Activated CD8-positive, alpha-beta T cell treated with anti-CD3 and anti-CD28 coated beads for 36 hours (primary cell): ENCODE data around the gene RALGAPA1. TPM values are rescaled to one million over a fixed set of nuclear protein-coding genes. Genes with fewer than 3 reads are reported as not detected.

ENCODE experiments used
- ATAC-seq: fragments of 200-7000 bp; cut with Tn5 transposase; one replicate; pipeline ENCODE4 v1.10.0; 2021; ENCODE audit warnings: mild to moderate bottlenecking, moderate library complexity
- CTCF ChIA-PET: fragments of 350-600 bp; sonication (Branson Sonifier 250); formaldehyde crosslinking; loops from one replicate; lab custom pipeline; 2021; ENCODE audit warnings: antibody characterized with exemption; lab: Charles Lee
- POLR2A ChIA-PET: fragments of 350-600 bp; sonication (Branson Sonifier 250); formaldehyde crosslinking; loops from one replicate; lab custom pipeline; 2021; ENCODE audit warnings: antibody characterized with exemption; lab: Charles Lee
- DNase-seq: peaks from one replicate; pipeline ENCODE4 v3.0.0-alpha.2; 2020
- H3K27ac Mint-ChIP-seq: one replicate; pipeline ENCODE4 v1.8.0; 2021; ENCODE audit warnings: mild to moderate bottlenecking, mixed read lengths
- H3K27me3 Mint-ChIP-seq: one replicate; pipeline ENCODE4 v1.8.0; 2021; ENCODE audit warnings: mixed read lengths
- H3K36me3 Mint-ChIP-seq: one replicate; pipeline ENCODE4 v1.8.0; 2021; ENCODE audit warnings: low read depth, mixed read lengths
- H3K4me1 Mint-ChIP-seq: one replicate; pipeline ENCODE4 v1.8.0; 2021; ENCODE audit warnings: low read depth, mixed read lengths
- H3K4me3 Mint-ChIP-seq: one replicate; pipeline ENCODE4 v1.8.0; 2021; ENCODE audit warnings: mild to moderate bottlenecking, moderate library complexity, mixed read lengths
- H3K9me3 Mint-ChIP-seq: one replicate; pipeline ENCODE4 v1.8.0; 2021; ENCODE audit warnings: mixed read lengths
- CTCF ChIP-seq: fragments of 200-600 bp; IDR thresholded peaks from one replicate; pipeline ENCODE4 v1.8.0; 2022; ENCODE audit warnings: antibody characterized with exemption, mild to moderate bottlenecking
- intact Hi-C: fragments of 100-400 bp; cut with micrococcal nuclease; formaldehyde crosslinking; loops from one replicate; pipeline ENCODE4 v1.10.0; 2022
- total RNA-seq, 2 experiments: library from RNA; stranded (reverse); gene quantifications; one replicate each; pipeline ENCODE4 v1.2.3, GENCODE V29; 2021

The RALGAPA1 gene
- total RNA-seq, 2 experiments from 2014 or later, result 23.7 to 26.5 TPM

DNA sequence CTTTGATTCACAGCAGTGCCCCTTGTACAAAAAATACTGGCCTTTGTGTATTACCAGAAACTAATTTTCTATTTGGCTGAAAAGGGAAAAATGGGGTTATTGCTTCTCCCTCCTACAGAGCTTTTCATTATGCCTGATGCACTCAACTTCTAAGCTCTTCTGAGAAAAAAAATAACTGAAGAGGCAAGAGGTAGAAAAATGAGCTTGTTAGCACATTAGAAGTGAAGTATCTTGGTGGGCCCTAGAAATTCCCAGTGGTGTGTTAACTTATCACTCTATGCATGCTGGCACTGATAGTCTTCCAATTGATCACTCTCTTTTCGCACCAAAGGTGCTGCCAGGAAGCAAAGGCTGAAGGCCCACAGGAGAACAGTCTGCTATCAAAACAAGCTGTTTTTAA lies 258.0 kb downstream of the RALGAPA1 start:
- DNase-seq (no peak), ATAC-seq (no peak)
- no peaks in the 10 kb centered on the region for H3K27me3 Mint-ChIP-seq
- peaks cover 4% of the 10 kb centered on the region for H3K36me3 Mint-ChIP-seq
- intact Hi-C loops, result no loop called here
- no peaks in the 10 kb centered on the region for H3K4me1 Mint-ChIP-seq
- no peak for TF ChIP-seq CTCF
- ChIA-PET POLR2A (no interaction called here), CTCF (interaction anchor here (0.6 kb wide), 1 partner anchor 23 kb away, joined by 3 read pairs; no protein-coding TSS in a partner anchor)
- no peaks in the 10 kb centered on the region for H3K9me3 Mint-ChIP-seq
- no peak overlapping the region for H3K4me3 Mint-ChIP-seq
- H3K27ac Mint-ChIP-seq, result no peak overlapping the region

DNA sequence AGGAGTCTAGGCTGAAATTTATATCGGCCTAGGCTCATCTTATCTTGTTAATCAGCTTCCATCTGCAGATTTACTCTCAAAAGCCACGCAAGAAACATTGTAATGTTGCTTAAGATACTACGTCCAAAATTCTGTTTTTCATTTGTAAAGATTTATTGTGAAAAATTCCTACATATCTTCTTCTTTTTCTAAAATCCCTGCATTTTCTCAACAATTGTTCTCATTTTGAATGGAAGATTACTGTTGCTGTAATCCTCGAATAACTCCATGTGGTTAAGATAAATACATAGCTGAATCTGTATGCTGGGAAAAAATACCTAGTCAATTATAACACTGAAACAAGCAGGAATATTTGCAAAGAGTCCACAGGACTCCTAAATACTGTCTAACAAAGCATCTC lies 259.5 kb downstream of the RALGAPA1 start:
- Mint-ChIP-seq H3K4me1 (no peaks in the 10 kb centered on the region), H3K27ac (no peak overlapping the region), H3K4me3 (no peak overlapping the region), H3K9me3 (no peaks in the 10 kb centered on the region), H3K27me3 (no peaks in the 10 kb centered on the region), H3K36me3 (peaks cover 4% of the 10 kb centered on the region)
- no peak for ATAC-seq
- ChIA-PET POLR2A (no interaction called here), CTCF (no interaction called here)
- no peak for DNase-seq
- no peak for TF ChIP-seq CTCF
- intact Hi-C loops, result no loop called here

- H3K4me3 Mint-ChIP-seq, result no peak overlapping the region
- no peak for ATAC-seq
These were observed 266.1 kb downstream of the RALGAPA1 start for GRCh38 chr14:35543006-35543405.

GRCh38 chr14:35539969-35540368 lies 269.1 kb downstream of the RALGAPA1 start:
- H3K4me1 Mint-ChIP-seq, result no peaks in the 10 kb centered on the region
- intact Hi-C loops, result no loop called here
- peaks cover 14% of the 10 kb centered on the region for H3K27me3 Mint-ChIP-seq
- CTCF ChIA-PET, result no interaction called here
- H3K9me3 Mint-ChIP-seq, result no peaks in the 10 kb centered on the region
- POLR2A ChIA-PET, result no interaction called here
- no peak overlapping the region for H3K27ac Mint-ChIP-seq
- ATAC-seq (no peak), DNase-seq (no peak)
- no peak for TF ChIP-seq CTCF
- H3K4me3 Mint-ChIP-seq, result no peak overlapping the region
- H3K36me3 Mint-ChIP-seq, result peaks cover 10% of the 10 kb centered on the region

More at GRCh38 chr14:35543006-35543405, 266.1 kb downstream of the RALGAPA1 start:
- no peaks in the 10 kb centered on the region for H3K27me3 Mint-ChIP-seq
- DNase-seq, result no peak
- ChIA-PET CTCF (interaction anchor here (1.1 to 1.3 kb wide), 2 partner anchors 12 to 104 kb away, joined by 4 to 6 read pairs; no protein-coding TSS in a partner anchor), POLR2A (no interaction called here)
- no peak overlapping the region for H3K27ac Mint-ChIP-seq
- H3K9me3 Mint-ChIP-seq, result no peaks in the 10 kb centered on the region
- peaks cover 8% of the 10 kb centered on the region for H3K36me3 Mint-ChIP-seq
- no peaks in the 10 kb centered on the region for H3K4me1 Mint-ChIP-seq
- intact Hi-C loops, result no loop called here
- TF ChIP-seq CTCF, result no peak

DNA sequence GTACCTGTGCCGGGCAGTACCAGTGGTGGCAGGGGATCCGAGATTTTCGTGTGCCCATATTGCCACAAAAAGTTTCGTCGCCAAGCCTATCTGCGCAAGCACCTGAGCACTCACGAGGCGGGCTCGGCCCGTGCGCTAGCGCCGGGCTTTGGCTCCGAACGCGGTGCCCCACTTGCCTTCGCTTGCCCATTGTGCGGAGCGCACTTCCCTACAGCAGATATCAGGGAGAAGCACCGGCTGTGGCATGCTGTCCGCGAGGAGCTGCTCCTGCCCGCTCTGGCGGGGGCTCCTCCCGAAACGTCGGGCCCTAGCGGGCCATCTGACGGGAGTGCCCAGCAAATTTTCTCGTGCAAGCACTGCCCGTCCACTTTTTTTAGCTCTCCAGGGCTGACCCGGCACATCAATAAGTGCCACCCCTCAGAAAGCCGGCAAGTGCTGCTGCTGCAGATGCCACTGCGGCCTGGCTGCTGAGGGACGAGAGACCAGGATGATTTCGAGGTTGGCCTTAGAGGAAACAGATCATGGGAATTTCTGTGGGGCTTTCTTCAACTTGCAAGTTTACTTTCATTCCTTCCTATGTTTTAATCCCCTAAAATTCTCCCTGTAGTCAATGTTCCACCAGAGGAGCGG lies 273.5 kb downstream of the RALGAPA1 start:
- intact Hi-C loops, result no loop called here
- CTCF ChIA-PET, result interaction anchor here (1.1 kb wide), 1 partner anchor 283 kb away, joined by 3 read pairs; no protein-coding TSS in a partner anchor
- no peak for ATAC-seq

More for the DNA sequence above, 273.5 kb downstream of the RALGAPA1 start:
- Mint-ChIP-seq H3K9me3 (no peaks in the 10 kb centered on the region), H3K36me3 (peaks cover 9% of the 10 kb centered on the region), H3K27me3 (peaks cover 42% of the 10 kb centered on the region), H3K27ac (no peak overlapping the region), H3K4me1 (peaks cover 6% of the 10 kb centered on the region), H3K4me3 (no peak overlapping the region)
- TF ChIP-seq CTCF, result no peak
- POLR2A ChIA-PET, result interaction anchor here (1.7 kb wide), 1 partner anchor 30 kb away, joined by 3 read pairs; no protein-coding TSS in a partner anchor
- DNase-seq, result no peak
